Brain microvascular endothelial cell (primary cell): Measurements from ENCODE around the gene ARL4A.
"Not testable (repeated sequence)": the region's sequence is repeated elsewhere in the genome, so short reads cannot be mapped to it uniquely, and the experiment has no call there.

Source experiments
- DNase-seq: peaks from one replicate; pipeline ENCODE4 v3.0.0-alpha.2; 2020
- H3K27ac ChIP-seq: fragments of 250-450 bp; sonication (Bioruptor Pico); 2 replicates; pipeline ENCODE4 v1.5.1; 2020; ENCODE audit warnings: mild to moderate bottlenecking, moderate library complexity
- H3K27me3 ChIP-seq: fragments of 250-450 bp; sonication (Bioruptor Pico); replicated peaks from 2 replicates; pipeline ENCODE4 v1.5.1; 2020; ENCODE audit warnings: mild to moderate bottlenecking
- H3K36me3 ChIP-seq: fragments of 250-450 bp; sonication (Bioruptor Pico); replicated peaks from 2 replicates; pipeline ENCODE4 v1.5.1; 2020; ENCODE audit warnings: mild to moderate bottlenecking
- H3K4me3 ChIP-seq: 2 replicates; pipeline ENCODE4 v1.5.1; 2011; ENCODE audit warnings: low read depth, mild to moderate bottlenecking, control low read depth, low read length, moderate library complexity
- CTCF ChIP-seq: IDR thresholded peaks from 2 replicates; pipeline ENCODE4 v1.5.1; 2011; ENCODE audit warnings: low read depth, mild to moderate bottlenecking, moderate library complexity, low read length, control low read depth, inconsistent platforms; ENCODE audit errors: missing control alignments
- in situ Hi-C: cut with HindIII; loops from 2 replicates; pipeline ENCODE4 v1.10.0; 2017; ENCODE audit warnings: low sequenced_read_pairs, low pct_ligation_motif_present

ARL4A gene

GRCh38 chr7:12642508-12642907 lies 44.9 kb upstream of the ARL4A start:
- H3K36me3 ChIP-seq: no peaks in the 10 kb centered on the region
- H3K4me3 ChIP-seq: no peak overlapping the region
- no peaks in the 10 kb centered on the region for H3K27me3 ChIP-seq
- no peak for TF ChIP-seq CTCF
- in situ Hi-C loops: no loop called here
- no peak overlapping the region for H3K27ac ChIP-seq
- DNase-seq: no peak

- peak; percentile 46 for DNase-seq
- no peak for TF ChIP-seq CTCF
- Histone ChIP-seq H3K27me3 (no peaks in the 10 kb centered on the region), H3K27ac (no peak overlapping the region), H3K4me3 (no peak overlapping the region), H3K36me3 (no peaks in the 10 kb centered on the region)
- in situ Hi-C loops: no loop called here
Observed at GRCh38 chr7:12643001-12643643, 44.3 kb upstream of the ARL4A start.

DNA sequence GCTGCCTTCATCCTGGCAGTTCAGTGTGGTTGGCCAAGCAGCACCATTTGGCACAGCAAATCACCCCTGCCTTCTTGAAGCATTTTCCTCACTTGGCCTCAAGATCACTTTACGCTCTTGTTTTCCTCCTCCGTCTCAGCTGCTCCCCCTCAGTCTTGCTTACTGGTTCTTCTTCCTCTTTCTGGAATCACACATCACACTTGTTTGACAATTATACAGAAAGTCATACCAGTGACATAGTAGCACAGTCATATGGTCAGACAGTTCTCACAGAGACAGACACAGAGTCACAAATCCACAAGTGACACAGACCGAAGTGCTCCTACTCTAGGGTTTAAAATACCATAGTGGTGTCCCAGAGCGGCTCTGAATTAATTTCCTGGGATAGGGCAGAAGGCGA lies 43.8 kb upstream of the ARL4A start:
- no peak for DNase-seq
- in situ Hi-C loops: no loop called here
- Histone ChIP-seq H3K4me3 (no peak overlapping the region), H3K36me3 (no peaks in the 10 kb centered on the region), H3K27ac (no peak overlapping the region), H3K27me3 (no peaks in the 10 kb centered on the region)
- TF ChIP-seq CTCF: no peak

GRCh38 chr7:12645212-12645611 lies 42.2 kb upstream of the ARL4A start:
- in situ Hi-C loops, DNase-seq, H3K36me3 ChIP-seq, H3K27ac ChIP-seq, H3K27me3 ChIP-seq, H3K4me3 ChIP-seq: not testable (repeated sequence)

DNA sequence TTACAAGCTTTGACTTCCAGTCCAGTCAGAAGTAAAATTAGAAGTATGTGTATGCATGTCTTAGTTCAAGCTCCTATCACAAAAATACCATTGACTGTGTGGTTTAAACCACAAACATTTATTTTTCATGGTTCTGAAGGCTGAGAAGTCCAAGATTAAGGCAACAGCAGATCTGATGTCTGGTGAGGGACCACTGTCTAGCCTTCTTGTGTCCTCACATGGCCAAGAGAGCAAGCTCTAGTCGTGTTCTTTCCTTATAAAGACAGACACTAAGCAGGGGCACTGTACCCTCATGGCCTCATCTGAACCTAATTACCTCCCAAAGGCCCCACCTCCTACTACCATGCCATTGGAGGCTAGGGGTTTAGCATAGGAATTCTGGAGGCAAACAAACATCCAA lies 41.3 kb upstream of the ARL4A start:
- no peaks in the 10 kb centered on the region for H3K27me3 ChIP-seq
- H3K4me3 ChIP-seq: no peak overlapping the region
- peak overlapping the region; percentile 48 for H3K27ac ChIP-seq
- in situ Hi-C loops: no loop called here
- peak; percentile 73 for DNase-seq
- TF ChIP-seq CTCF: no peak
- no peaks in the 10 kb centered on the region for H3K36me3 ChIP-seq

DNA sequence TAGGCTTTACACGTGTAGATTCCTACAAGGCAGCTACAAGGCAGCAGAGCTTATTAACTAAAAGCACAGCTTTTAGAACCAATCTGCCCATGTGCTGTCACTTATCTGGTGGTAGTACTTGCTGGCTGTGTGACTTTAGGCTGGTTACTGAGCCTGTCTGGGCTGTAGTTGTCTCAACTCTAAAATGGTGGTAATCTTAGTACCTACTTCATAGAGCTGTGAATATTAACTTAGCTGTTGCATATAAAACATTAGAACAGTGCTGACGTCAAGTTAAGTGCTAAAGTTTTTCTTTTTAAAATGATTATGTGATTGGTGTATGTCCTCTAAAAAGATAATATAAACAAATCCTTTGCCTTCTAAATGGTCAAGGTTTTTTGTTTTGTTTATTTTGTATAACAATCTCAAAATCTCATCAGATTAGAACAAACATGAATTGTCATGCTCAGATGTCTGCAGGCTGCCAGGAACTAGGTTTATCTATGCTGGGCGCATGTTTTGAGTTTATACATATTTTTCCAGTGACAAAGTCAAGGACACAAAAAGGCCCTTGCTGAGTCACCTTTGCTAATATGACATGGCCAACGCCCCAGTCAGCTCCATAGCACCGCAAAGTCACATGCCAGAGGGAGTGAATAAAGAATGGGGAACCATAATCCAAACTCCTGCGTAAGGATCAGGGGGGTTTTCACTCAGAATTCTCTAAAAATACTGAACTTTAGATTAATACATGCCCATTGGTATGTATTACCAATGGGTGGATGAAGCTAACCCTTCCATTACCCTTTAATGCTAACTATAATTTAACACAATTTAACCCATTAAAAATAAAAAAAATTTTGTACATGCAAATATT lies 39.8 kb upstream of the ARL4A start:
- H3K27ac ChIP-seq: peak overlapping the region; percentile 52
- TF ChIP-seq CTCF: no peak
- H3K27me3 ChIP-seq: no peaks in the 10 kb centered on the region
- H3K4me3 ChIP-seq: no peak overlapping the region
- in situ Hi-C loops: no loop called here
- H3K36me3 ChIP-seq: no peaks in the 10 kb centered on the region
- DNase-seq: peak; percentile 81
